IMR-90 (cell line): ENCODE results near the gene RPH3AL.

Experiments used
- CEBPB ChIP-seq: IDR thresholded peaks from 2 replicates; pipeline ENCODE4 v1.6.1; 2012; ENCODE audit warnings: low read depth, low read length, improper control_type of control experiment
- MAZ ChIP-seq: IDR thresholded peaks from 2 replicates; pipeline ENCODE4 v1.6.1; 2012; ENCODE audit warnings: low read depth, mild to moderate bottlenecking, low read length, improper control_type of control experiment, moderate library complexity, borderline replicate concordance
- NFE2L2 ChIP-seq: fragments of 150-350 bp; IDR thresholded peaks from 2 replicates; pipeline ENCODE4 v1.6.1; 2016; ENCODE audit warnings: low read depth, mild to moderate bottlenecking, low read length
- POLR2A ChIP-seq: IDR thresholded peaks from 2 replicates; pipeline ENCODE4 v1.6.1; 2012; ENCODE audit warnings: mild to moderate bottlenecking, low read depth, low read length
- RAD21 ChIP-seq: IDR thresholded peaks from 2 replicates; pipeline ENCODE4 v1.6.1; 2012; ENCODE audit warnings: low read length, improper control_type of control experiment
- TF ChIP-seq, protein P1 (sequence below): conservative IDR thresholded peaks from 2 replicates; pipeline ENCODE4 v1.5.1; 2012; ENCODE audit warnings: mild to moderate bottlenecking, low read depth, low read length, improper control_type of control experiment

DNA sequence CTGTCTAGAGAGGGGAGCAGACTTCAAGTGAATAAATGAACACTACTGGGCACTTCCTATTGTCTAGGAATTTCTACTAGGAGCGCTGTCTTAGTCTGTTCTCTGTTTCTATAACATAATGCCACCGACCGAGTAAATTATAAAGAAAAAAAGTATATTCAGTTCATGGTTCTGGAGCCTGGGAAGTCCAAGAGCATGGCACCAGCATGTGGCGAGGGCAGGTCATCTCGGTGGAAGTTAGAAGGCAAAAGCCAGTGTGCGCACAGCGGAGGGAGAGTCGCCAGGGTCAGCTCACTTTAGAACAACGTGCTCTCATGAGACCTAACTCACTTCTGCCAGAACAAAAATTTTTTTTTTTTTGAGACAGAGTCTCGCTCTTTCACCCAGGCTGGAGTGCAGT lies 35.5 kb upstream of the RPH3AL start:
- TF ChIP-seq MAZ = no peak
- TF ChIP-seq, protein P1, sequence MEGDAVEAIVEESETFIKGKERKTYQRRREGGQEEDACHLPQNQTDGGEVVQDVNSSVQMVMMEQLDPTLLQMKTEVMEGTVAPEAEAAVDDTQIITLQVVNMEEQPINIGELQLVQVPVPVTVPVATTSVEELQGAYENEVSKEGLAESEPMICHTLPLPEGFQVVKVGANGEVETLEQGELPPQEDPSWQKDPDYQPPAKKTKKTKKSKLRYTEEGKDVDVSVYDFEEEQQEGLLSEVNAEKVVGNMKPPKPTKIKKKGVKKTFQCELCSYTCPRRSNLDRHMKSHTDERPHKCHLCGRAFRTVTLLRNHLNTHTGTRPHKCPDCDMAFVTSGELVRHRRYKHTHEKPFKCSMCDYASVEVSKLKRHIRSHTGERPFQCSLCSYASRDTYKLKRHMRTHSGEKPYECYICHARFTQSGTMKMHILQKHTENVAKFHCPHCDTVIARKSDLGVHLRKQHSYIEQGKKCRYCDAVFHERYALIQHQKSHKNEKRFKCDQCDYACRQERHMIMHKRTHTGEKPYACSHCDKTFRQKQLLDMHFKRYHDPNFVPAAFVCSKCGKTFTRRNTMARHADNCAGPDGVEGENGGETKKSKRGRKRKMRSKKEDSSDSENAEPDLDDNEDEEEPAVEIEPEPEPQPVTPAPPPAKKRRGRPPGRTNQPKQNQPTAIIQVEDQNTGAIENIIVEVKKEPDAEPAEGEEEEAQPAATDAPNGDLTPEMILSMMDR = no peak
- TF ChIP-seq CEBPB = no peak
- no peak for TF ChIP-seq POLR2A
- TF ChIP-seq NFE2L2 = no peak
- TF ChIP-seq RAD21 = no peak
